H1 (cell line): ENCODE data around the gene NR3C2.

Experiments used
- CHD2 ChIP-seq: IDR thresholded peaks from 2 replicates; pipeline ENCODE4 v1.6.1; 2012; ENCODE audit warnings: low read length, improper control_type of control experiment
- EP300 ChIP-seq, 2 experiments: IDR thresholded peaks; 1 replicate in 1 of 2; 2 replicates in 1 of 2; pipeline ENCODE4 v1.6.1; 2011 to 2012; ENCODE audit warnings: low read depth in 2 of 2, low read length in 2 of 2, mild to moderate bottlenecking in 2 of 2, borderline replicate concordance in 1 of 2, inconsistent platforms in 1 of 2, moderate library complexity in 1 of 2
- EZH2 ChIP-seq: fragments of 200-600 bp; sonication (generic); IDR thresholded peaks from 2 replicates; pipeline ENCODE4 v1.7.1; 2012; ENCODE audit warnings: low read depth, mild to moderate bottlenecking, moderate library complexity, low read length, inconsistent platforms; ENCODE audit not compliant: severe bottlenecking
- GABPA ChIP-seq: IDR thresholded peaks from 2 replicates; pipeline ENCODE4 v1.6.1; 2011; ENCODE audit warnings: mild to moderate bottlenecking, low read length, moderate library complexity, borderline replicate concordance; ENCODE audit not compliant: insufficient read depth
- JUND ChIP-seq: IDR thresholded peaks from 2 replicates; pipeline ENCODE4 v1.6.1; 2011; ENCODE audit warnings: mild to moderate bottlenecking, improper control_type of control experiment, low read length
- POLR2AphosphoS5 ChIP-seq: IDR thresholded peaks from 2 replicates; pipeline ENCODE4 v1.6.1; 2011; ENCODE audit warnings: low read depth, low read length
- RBBP5 ChIP-seq: IDR thresholded peaks from 2 replicates; pipeline ENCODE4 v1.7.1; 2012; ENCODE audit warnings: low read depth, mild to moderate bottlenecking, inconsistent platforms, low read length, moderate library complexity, borderline replicate concordance
- SUZ12 ChIP-seq: fragments of 200-600 bp; sonication (generic); IDR thresholded peaks from 2 replicates; pipeline ENCODE4 v1.6.1; 2012; ENCODE audit warnings: mild to moderate bottlenecking, inconsistent platforms, low read length, moderate library complexity, mixed read lengths
- TCF12 ChIP-seq: IDR thresholded peaks from 2 replicates; pipeline ENCODE4 v1.6.1; 2011; ENCODE audit warnings: low read depth, mild to moderate bottlenecking, low read length
- TF ChIP-seq, protein P1 (sequence below), 3 experiments: IDR thresholded peaks; 1 replicate in 2 of 3; 2 replicates in 1 of 3; pipeline versions ENCODE4 v1.5.1 to v1.6.1; 2011; ENCODE audit warnings: low read length in 3 of 3, mild to moderate bottlenecking in 3 of 3, inconsistent platforms in 2 of 3, low read depth in 1 of 3, moderate library complexity in 1 of 3; ENCODE audit not compliant: insufficient read depth in 1 of 3; ENCODE audit errors: control extremely low read depth in 1 of 3
- TF ChIP-seq, protein P2 (sequence below): IDR thresholded peaks from 2 replicates; pipeline ENCODE4 v1.6.1; 2011; ENCODE audit warnings: low read length, improper control_type of control experiment
- TF ChIP-seq, protein P3 (sequence below): IDR thresholded peaks from 2 replicates; pipeline ENCODE4 v1.6.1; 2012; ENCODE audit warnings: inconsistent platforms

DNA sequence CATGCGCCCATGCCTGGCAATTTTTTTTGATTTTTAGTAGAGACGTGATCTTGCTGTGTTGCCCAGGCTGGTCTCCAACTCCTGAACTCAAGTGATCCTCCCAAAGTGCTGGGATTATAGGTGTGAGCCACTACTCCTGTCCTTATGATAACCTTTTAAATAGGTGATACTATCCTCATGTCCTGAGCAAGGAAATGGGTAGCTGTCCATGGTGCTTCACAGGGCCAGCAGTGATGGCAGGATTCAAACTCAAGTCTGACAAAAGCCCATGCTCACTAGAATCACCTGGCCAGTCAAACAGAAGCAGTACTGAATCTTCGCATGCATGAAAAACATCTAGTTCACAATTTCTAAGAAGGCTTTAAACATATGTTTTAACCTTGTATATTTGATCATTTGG is 235.1 kb downstream of the NR3C2 start:
- TF ChIP-seq GABPA: no peak
- TF ChIP-seq EP300 (IDR thresholded peaks at IDR 0.05; ENCODE audit: borderline replicate concordance in 1 of 2, low read depth in 2 of 2, low read length in 2 of 2): no peak
- no peak for TF ChIP-seq RBBP5
- TF ChIP-seq, protein P1, sequence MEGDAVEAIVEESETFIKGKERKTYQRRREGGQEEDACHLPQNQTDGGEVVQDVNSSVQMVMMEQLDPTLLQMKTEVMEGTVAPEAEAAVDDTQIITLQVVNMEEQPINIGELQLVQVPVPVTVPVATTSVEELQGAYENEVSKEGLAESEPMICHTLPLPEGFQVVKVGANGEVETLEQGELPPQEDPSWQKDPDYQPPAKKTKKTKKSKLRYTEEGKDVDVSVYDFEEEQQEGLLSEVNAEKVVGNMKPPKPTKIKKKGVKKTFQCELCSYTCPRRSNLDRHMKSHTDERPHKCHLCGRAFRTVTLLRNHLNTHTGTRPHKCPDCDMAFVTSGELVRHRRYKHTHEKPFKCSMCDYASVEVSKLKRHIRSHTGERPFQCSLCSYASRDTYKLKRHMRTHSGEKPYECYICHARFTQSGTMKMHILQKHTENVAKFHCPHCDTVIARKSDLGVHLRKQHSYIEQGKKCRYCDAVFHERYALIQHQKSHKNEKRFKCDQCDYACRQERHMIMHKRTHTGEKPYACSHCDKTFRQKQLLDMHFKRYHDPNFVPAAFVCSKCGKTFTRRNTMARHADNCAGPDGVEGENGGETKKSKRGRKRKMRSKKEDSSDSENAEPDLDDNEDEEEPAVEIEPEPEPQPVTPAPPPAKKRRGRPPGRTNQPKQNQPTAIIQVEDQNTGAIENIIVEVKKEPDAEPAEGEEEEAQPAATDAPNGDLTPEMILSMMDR (IDR thresholded peaks at IDR 0.05; ENCODE audit: control extremely low read depth in 1 of 3, insufficient read depth in 1 of 3, low read depth in 1 of 3, low read length in 3 of 3): no peak
- TF ChIP-seq, protein P2, sequence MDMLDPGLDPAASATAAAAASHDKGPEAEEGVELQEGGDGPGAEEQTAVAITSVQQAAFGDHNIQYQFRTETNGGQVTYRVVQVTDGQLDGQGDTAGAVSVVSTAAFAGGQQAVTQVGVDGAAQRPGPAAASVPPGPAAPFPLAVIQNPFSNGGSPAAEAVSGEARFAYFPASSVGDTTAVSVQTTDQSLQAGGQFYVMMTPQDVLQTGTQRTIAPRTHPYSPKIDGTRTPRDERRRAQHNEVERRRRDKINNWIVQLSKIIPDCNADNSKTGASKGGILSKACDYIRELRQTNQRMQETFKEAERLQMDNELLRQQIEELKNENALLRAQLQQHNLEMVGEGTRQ: no peak
- TF ChIP-seq JUND: no peak
- TF ChIP-seq POLR2AphosphoS5: no peak
- no peak for TF ChIP-seq EZH2
- TF ChIP-seq TCF12: no peak
- TF ChIP-seq CHD2: no peak
- no peak for TF ChIP-seq SUZ12
- TF ChIP-seq, protein P3, sequence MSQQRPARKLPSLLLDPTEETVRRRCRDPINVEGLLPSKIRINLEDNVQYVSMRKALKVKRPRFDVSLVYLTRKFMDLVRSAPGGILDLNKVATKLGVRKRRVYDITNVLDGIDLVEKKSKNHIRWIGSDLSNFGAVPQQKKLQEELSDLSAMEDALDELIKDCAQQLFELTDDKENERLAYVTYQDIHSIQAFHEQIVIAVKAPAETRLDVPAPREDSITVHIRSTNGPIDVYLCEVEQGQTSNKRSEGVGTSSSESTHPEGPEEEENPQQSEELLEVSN: no peak
